Measurements from ENCODE around the gene ZDHHC14.
"Not testable (repeated sequence)": the region's sequence is repeated elsewhere in the genome, so short reads cannot be mapped to it uniquely, and the experiment has no call there.

Gene ZDHHC14

DNA sequence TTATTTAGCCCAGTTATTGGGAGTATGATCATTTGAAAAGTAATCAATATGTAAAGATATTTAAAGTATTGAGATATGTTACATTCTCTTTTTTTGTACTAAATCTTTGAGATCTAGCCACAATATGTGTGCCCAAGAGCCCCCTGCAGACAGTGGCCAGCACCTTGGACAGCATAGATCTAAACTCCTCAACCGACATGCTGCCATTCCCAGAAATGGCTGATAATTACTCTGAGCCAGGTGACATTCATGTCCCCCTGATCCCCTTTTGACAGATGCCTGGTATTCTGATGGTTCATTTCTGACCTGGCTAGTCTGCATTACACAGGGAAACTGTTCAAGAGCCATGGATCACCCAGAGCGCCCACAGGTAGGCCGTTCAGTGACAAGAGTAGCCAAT lies 177.1 kb downstream of the ZDHHC14 start:
- TF ChIP-seq CTCF (conservative IDR thresholded peaks at IDR 0.05; ENCODE audit: low read depth, low read length) = no peak
- H3K36me3 ChIP-seq (ENCODE audit: insufficient read depth) = no peaks in the 10 kb centered on the region
- H3K4me3 ChIP-seq (IDR thresholded peaks at IDR 0.05; ENCODE audit: insufficient read depth, low read depth, low read length) = no peak overlapping the region
- no peak overlapping the region for H3K27ac ChIP-seq
- no peak overlapping the region for H2AFZ ChIP-seq (ENCODE audit: low read depth)
- H4K20me1 ChIP-seq (ENCODE audit: insufficient read depth) = no peaks in the 10 kb centered on the region
- H3K27me3 ChIP-seq (ENCODE audit: insufficient read depth, low read depth) = no peaks in the 10 kb centered on the region
- peaks cover 36% of the 10 kb centered on the region for H3K4me1 ChIP-seq (ENCODE audit: low read depth, poor library complexity, severe bottlenecking)
- H3K4me2 ChIP-seq = no peak overlapping the region
- no peak overlapping the region for H3K9ac ChIP-seq
- H3K79me2 ChIP-seq (ENCODE audit: insufficient read depth, low read depth) = no peaks in the 10 kb centered on the region

DNA sequence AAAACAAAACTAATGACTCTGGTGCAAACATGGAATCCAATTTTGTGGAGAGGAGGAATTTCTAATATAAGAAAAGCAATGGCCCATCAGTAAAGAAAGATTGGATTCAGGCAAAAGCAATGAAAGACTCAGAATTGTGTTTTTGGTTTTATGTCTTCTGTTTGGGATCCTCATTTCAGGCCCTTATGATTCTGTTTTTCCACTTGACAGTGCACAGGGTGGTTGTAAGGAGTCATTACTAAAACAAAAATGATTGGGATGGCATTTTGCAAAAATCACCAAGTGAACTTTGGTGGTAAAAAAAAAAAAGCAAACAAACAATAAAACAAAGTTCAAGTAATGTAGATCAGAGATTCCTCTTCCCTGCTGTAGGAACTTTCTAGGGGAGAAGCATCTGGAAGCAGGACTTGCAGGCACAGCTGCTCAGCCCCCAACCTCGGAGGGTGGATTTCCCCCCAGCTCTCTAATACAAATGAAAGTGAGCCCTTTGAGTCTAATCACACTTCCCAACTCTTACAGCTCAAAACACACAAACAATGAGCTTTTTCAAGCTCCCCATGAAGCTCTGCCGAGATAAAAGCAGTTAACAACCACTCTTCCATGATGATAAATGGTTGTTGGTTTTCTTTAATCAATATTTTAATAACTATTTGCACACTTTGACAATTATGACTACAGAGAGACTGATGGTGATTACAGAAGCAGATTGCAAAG lies 177.7 kb downstream of the ZDHHC14 start:
- H3K9ac ChIP-seq = no peak overlapping the region
- H3K4me2 ChIP-seq = no peak overlapping the region
- no peaks in the 10 kb centered on the region for H3K36me3 ChIP-seq (ENCODE audit: insufficient read depth)
- no peak for TF ChIP-seq CTCF (conservative IDR thresholded peaks at IDR 0.05; ENCODE audit: low read depth, low read length)
- no peak overlapping the region for H3K4me3 ChIP-seq (IDR thresholded peaks at IDR 0.05; ENCODE audit: insufficient read depth, low read depth, low read length)
- no peak overlapping the region for H2AFZ ChIP-seq (ENCODE audit: low read depth)
- peaks cover 42% of the 10 kb centered on the region for H3K4me1 ChIP-seq (ENCODE audit: low read depth, poor library complexity, severe bottlenecking)
- H4K20me1 ChIP-seq (ENCODE audit: insufficient read depth) = no peaks in the 10 kb centered on the region
- no peak overlapping the region for H3K27ac ChIP-seq
- no peaks in the 10 kb centered on the region for H3K27me3 ChIP-seq (ENCODE audit: insufficient read depth, low read depth)
- H3K79me2 ChIP-seq (ENCODE audit: insufficient read depth, low read depth) = no peaks in the 10 kb centered on the region

- no peak overlapping the region for H3K4me2 ChIP-seq
- no peak overlapping the region for H3K4me3 ChIP-seq (IDR thresholded peaks at IDR 0.05; ENCODE audit: insufficient read depth, low read depth, low read length)
- H4K20me1 ChIP-seq (ENCODE audit: insufficient read depth) = no peaks in the 10 kb centered on the region
- H2AFZ ChIP-seq (ENCODE audit: low read depth) = no peak overlapping the region
- H3K79me2 ChIP-seq (ENCODE audit: insufficient read depth, low read depth) = no peaks in the 10 kb centered on the region
- H3K36me3 ChIP-seq (ENCODE audit: insufficient read depth) = no peaks in the 10 kb centered on the region
- no peaks in the 10 kb centered on the region for H3K27me3 ChIP-seq (ENCODE audit: insufficient read depth, low read depth)
- TF ChIP-seq CTCF (conservative IDR thresholded peaks at IDR 0.05; ENCODE audit: low read depth, low read length) = no peak
- H3K9ac ChIP-seq = no peak overlapping the region
- H3K27ac ChIP-seq = no peak overlapping the region
- peaks cover 48% of the 10 kb centered on the region for H3K4me1 ChIP-seq (ENCODE audit: low read depth, poor library complexity, severe bottlenecking)
Measured at GRCh38 chr6:157559201-157559756, 178.3 kb downstream of the ZDHHC14 start.

DNA sequence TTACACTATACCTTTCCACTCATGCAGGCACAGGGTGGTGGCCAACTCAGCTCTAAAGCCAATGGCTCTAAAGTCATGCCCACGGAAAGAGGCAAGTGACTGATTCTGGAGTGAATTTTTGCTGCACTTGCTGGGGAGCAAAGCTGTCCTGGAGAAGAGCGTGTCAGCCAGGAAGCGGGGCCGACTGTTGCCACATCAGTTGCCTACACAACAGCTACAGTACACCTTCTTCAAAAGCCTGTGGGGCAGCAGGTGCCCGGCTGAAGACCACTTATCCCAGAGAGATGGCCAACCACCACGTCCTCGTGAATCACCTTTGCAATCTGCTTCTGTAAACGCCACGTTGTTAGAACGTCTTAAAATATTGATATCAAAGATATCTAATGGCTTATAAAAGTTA lies 179.1 kb downstream of the ZDHHC14 start:
- H3K36me3 ChIP-seq (ENCODE audit: insufficient read depth); H3K9ac ChIP-seq; H3K79me2 ChIP-seq (ENCODE audit: insufficient read depth, low read depth); H3K4me3 ChIP-seq (IDR thresholded peaks at IDR 0.05; ENCODE audit: insufficient read depth, low read depth, low read length); H3K27me3 ChIP-seq (ENCODE audit: insufficient read depth, low read depth); H4K20me1 ChIP-seq (ENCODE audit: insufficient read depth); H3K4me2 ChIP-seq; H3K27ac ChIP-seq; H2AFZ ChIP-seq (ENCODE audit: low read depth): not testable (repeated sequence)
- peaks cover 56% of the 10 kb centered on the region for H3K4me1 ChIP-seq (ENCODE audit: low read depth, poor library complexity, severe bottlenecking)
